Esophagus squamous epithelium (tissue), 4 donors: ENCODE results near the gene SET.

Source experiments
- POLR2A ChIP-seq, 4 donors: fragments of 450-650 bp; IDR thresholded peaks; one replicate each; pipeline ENCODE4 v1.6.1; 2017; ENCODE audit warnings: antibody characterized with exemption in 4 of 4, mild to moderate bottlenecking in 4 of 4, moderate library complexity in 3 of 4
- TF ChIP-seq, protein P1 (sequence below), 6 experiments: fragments of 450-650 bp in 4 of 6; fragments of 200-600 bp in 2 of 6; sonication (generic) in 2 of 6; IDR thresholded peaks; one replicate each; pipeline ENCODE4 v1.5.1; 2016 to 2019; ENCODE audit warnings: antibody characterized with exemption in 6 of 6, mild to moderate bottlenecking in 4 of 6, moderate library complexity in 4 of 6

- TF ChIP-seq, protein P1, sequence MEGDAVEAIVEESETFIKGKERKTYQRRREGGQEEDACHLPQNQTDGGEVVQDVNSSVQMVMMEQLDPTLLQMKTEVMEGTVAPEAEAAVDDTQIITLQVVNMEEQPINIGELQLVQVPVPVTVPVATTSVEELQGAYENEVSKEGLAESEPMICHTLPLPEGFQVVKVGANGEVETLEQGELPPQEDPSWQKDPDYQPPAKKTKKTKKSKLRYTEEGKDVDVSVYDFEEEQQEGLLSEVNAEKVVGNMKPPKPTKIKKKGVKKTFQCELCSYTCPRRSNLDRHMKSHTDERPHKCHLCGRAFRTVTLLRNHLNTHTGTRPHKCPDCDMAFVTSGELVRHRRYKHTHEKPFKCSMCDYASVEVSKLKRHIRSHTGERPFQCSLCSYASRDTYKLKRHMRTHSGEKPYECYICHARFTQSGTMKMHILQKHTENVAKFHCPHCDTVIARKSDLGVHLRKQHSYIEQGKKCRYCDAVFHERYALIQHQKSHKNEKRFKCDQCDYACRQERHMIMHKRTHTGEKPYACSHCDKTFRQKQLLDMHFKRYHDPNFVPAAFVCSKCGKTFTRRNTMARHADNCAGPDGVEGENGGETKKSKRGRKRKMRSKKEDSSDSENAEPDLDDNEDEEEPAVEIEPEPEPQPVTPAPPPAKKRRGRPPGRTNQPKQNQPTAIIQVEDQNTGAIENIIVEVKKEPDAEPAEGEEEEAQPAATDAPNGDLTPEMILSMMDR (IDR thresholded peaks at IDR 0.05) = no peak
- TF ChIP-seq POLR2A (IDR thresholded peaks at IDR 0.05) = no peak
Measured at GRCh38 chr9:128713941-128714573, 25.0 kb downstream of the SET start.
